Activated T-cell treated with anti-CD3 and anti-CD28 coated beads, Interleukin-2, amount 50 U/mL, for 48 hours (primary cell): Measurements from ENCODE around the gene APC2.
"Not testable (repeated sequence)": the region's sequence is repeated elsewhere in the genome, so short reads cannot be mapped to it uniquely, and the experiment has no call there.

ENCODE experiments used
- DNase-seq, 2 experiments: peaks; one replicate each; pipeline ENCODE4 v3.0.0-alpha.2; 2020

APC2 gene

DNA sequence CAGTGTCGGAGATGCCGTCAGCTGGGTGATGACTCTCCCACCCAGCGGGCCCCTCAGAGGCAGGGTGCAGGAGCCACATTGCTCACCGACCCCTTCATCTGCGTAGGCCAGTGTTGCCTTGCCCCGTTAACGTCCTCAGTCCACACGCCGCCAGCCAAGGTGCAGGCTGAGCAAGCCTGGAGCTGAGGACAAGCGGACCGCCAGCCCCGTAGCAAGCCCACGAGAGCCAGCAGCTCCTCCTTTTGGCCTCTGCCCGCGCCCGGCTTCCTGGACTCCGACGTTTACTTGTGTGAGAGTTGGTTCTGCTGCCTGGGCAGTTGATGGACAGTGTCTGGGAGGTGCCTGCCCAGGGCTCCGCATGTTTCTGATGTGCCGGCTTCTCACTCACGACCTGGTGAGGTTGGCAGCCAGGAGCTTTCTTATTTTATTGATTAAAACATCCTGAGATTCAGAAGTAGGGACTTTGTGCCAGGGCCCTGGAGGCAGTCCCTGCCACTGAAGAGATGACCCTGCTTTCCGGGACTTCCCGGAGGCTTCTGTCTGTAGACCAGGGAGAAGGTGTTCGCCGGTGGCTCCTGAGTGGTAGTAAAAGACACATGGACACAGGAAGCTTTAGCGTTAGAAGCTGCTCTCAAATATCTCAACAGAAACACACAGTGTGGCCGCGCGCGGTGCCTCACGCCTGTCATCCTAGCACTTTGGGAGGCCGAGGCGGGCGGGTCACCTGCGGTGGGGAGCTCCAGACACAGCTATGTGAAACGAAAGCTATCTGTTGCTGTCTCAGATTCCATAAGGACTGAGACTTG is 36.7 kb upstream of the APC2 start:
- no peak for DNase-seq

DNA sequence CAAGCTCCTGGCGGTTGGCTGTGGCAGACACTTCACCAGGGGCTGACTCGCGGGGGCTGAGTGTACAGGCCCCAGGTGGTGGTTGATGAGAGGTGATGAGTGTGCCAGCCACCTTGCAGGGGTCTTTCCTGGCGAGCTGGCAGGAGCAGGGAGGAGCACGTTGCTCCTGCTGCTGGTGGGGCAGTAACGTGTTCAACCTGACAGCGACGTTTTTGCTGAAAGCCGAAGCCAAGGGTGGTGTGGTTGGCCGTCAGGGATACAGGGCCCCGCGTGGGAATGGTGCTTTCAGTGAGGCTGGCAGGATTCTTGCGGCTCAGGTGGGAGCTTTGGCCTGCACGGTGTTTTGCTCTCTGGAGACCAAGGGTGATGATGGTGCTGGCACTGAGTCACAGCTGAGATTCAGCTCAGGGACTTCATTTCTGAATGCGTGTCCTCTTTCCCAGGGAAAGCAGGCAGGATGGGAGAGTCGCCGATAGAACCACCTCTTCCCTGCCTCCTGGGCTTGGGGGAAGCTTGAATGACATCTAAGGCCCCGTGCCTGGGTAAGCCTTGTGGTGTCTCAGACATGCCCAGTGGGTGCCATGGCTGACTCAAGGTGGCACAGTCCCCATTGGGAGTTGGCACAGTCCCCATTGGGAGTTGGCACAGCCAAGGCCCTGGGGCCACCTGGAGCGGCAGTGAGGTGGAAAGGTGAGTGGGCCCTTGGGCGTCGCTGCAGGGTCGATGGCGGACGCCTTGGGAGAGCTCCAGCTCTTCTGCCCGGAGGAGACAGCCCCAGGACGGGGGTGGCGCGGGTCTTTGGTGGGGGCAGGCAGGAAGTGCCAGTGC is 33.7 kb upstream of the APC2 start:
- no peak for DNase-seq

- no peak for DNase-seq
These were observed 32.8 kb upstream of the APC2 start for GRCh38 chr19:1417145-1417544.

GRCh38 chr19:1417681-1418495 is 32.0 kb upstream of the APC2 start:
- DNase-seq: no peak

- no peak for DNase-seq
These were observed 31.5 kb upstream of the APC2 start for GRCh38 chr19:1418496-1418775.

DNA sequence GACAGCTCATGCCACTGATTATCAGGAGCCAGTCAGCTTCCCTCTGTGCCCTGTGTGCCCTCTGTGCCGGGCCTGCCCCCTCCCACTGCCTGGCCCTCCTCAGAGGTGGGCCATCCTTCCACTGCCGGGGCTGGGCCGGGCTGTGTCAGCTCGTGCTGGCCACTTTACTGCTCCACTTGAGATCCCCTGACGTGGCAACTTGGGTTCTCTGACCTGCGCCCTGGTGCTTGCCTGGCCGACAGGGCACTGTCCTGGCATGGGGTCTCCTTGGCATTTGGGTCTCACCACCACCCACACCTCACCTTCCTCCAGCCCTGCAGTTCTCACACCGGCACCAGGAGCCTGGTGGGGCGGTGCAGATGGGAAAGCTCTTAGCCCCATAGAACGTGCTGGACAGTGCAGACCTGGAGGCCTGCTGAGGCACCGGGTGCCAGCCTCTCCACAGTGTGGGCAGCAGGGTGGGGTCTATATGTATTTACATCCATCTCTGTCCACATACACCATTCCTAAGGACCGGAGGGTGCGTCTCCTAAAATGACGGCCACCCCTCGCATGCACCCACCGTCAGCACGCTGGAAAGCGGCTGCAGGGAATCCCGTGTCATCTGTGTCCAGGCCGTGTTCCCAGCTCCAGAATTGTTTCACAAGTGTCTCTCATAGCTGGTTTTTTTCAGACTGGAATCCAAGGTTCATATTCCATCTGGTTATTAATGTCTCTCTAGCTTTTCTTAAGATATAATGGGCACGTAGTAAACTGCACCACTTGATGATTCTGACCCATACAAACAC is 30.8 kb upstream of the APC2 start:
- DNase-seq: no peak

GRCh38 chr19:1420085-1420484 is 29.8 kb upstream of the APC2 start:
- DNase-seq: not testable (repeated sequence)

GRCh38 chr19:1420590-1420989 is 29.3 kb upstream of the APC2 start:
- no peak for DNase-seq

GRCh38 chr19:1421218-1421957 is 28.5 kb upstream of the APC2 start:
- DNase-seq: no peak

- no peak for DNase-seq
These were observed 28.0 kb upstream of the APC2 start for GRCh38 chr19:1421958-1422305.

DNA sequence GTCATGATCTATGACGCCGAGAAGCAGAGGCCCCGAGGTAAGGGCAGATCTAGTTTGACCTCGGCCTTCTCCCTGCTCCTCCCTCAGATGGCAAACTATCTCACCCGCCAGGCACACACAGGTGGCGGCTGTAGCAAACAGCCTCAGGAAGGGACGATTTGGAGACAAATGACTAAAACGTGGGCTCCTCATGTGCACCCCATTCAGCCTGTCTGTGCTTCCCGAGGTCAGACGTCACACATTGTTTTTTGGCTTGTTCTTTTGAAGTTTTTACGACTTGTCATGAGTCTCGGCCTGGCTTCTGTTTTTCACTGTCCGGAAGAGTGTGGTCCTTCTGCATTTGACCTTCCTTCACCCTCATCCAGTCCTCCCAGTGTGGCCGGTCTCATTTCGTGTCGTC is 27.6 kb upstream of the APC2 start:
- DNase-seq: no peak

DNA sequence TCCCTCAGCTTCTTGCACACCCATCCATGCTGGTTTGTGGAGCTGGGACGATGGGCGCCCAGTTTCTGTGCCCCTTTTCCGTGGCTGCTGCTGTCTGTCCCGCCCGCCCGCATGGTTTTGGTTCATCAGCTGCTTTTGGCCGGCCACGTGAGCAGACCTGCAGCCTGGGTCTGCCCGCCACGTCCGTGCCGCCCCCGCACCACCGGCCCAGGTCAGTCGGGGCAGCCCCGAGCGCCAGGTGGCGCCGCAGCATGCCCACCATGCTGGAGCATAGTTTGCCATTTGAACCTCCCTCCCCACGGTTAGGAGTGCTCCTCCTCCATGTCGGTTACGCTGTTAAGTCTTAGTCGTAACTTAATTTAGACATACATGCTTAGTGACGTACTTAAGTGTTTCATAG is 27.0 kb upstream of the APC2 start:
- no peak for DNase-seq

DNA sequence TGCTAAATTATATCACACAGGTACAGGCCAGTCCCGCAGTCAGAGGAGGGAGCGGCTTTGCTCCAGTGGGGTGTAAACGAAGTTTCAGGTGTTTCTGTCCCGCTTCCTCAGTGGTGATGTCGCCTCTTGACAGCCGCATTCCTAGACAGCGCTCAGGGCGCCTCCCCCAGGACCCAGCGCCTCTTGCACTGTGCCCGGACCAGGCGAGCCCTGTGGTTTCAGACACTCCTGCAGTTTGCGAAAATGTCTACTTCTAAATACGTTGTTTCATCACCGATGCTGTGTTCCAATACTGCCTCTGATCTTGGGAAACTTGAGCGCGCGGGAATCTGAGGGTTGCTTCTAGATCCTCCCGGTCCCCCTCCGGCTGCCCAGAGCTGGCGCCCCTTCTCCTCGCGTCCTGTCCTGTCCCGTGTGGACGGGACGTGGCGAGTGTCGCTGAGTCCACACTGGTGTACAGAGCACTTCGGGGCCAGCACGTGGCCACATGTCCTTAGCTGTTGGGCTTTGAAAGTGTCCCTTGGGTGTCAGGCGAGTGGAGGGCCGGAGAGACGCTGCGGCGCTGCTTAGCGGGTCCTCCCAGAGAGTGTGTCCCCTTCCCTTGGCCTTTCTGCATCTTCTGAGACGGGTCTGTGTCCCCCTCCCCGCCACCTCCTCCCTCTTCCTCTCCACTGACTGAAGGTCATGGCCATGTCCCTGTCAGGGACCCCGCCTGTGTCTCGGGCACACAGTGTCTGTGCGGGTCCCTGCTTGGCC is 26.3 kb upstream of the APC2 start:
- no peak for DNase-seq

DNA sequence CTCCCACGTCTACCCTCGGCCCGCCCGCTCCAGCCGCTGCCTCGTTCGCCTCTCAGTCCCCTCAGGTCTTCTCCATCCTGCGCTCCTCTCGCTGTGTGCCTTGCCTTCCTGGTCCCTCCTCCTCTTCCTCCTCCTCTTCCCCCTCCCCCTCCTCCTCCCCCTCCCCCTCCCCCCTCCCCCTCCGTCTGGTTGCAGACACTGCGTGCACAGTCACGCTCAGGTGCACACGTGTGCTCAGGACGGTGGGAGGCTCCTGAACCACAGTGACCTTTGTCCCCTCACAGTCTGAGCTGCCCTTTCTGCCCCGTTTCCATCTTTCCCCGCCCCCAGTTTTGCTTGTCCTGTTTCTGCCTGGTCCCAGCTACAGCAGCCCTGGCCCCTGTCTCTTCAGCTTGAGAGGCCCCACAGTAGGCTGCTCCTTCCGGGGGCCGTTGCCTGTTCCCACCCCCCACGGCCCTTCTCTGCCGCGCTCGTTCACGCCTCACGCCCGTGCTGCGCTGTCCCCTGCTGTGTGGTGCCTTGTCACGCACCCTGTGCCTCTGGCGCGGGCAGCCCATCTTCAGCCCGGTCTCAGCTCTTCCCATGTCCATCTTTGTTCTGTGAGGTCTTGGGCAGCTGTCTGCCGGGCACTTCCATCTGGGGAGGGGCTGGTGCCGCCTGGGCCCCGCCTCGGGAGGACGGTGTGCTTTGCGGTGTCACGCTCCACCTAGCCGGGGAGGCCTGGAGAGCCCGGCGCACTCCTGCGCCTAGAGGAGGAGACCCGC is 25.5 kb upstream of the APC2 start:
- DNase-seq: no peak

GRCh38 chr19:1425102-1425837 is 24.7 kb upstream of the APC2 start:
- DNase-seq: no peak

- no peak for DNase-seq
These were observed 24.0 kb upstream of the APC2 start for GRCh38 chr19:1425902-1426301.

- DNase-seq: no peak
These were observed 23.2 kb upstream of the APC2 start for GRCh38 chr19:1426736-1427135.

DNA sequence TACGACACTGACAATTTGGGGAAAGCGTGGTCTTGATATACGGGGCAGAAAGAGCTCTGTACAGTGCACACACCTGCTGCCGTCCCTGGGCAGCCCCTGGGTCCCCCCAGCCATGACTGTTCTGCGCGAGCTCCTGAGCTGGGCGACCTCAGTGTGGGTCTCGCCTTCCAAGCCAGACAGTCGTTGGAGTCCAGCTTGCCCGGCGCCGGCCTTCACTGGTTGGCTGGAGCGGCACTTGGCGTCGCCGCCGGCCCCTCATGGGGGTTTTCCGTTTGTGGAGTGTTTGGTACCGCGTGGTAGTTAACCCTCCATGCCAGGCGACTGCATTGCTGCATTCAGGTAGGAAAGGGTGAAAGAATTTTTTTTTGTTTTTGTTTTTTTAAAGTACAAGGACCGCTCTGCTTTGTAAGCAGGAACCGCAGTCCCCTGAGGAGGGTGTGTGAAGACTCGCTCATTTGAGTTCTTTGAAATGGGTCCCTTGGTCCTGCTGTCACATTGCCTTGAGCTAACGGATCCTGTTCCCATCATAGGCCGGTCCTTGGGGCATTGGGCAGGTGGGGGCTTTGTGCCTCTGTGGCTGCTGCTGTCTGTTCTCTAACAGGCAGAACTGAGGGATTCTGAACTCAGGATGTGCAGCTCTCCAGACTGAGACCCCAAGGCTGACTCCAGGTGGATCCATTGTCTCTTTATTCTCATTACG is 22.6 kb upstream of the APC2 start:
- DNase-seq: no peak

DNA sequence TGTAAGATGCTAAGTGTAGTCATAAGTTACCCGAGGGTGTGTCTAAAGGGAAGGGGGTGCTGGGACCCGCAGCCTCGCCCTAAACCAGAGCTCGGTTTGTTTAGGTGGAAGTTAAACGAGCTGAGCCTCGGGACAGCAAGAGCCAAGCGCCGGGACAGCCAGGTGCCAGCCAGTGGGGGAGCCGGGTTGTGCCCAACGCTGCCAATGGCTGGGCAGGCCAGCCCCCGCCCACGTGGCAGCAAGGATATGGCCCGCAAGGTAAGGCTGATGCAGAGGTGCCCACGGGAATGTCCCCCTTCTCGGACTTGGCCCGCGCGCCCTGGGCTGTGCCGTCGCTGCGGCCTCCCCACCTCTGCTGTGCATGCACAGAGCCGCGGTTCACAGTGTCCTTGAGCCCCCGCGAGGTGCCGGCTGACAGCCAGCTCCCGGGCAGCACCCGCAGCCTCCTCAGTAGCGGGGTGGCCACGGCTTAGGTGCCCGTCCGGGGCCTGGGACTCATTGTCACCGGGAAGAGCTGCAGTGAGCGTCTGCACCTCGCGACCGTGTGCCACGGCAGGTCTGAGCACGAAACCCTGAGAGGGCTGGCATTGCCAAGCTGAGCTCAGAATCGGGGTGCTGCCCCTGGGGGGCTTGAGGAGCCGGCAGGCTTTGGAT is 21.1 kb upstream of the APC2 start:
- DNase-seq: no peak
